Liver (tissue), 3 donors: ENCODE measurements around the gene TGM6.
A peak's percentile ranks its signal among the peaks of the same experiment; 100 is the strongest.

Source experiments
- CTCF ChIP-seq: fragments of 150-350 bp; IDR thresholded peaks from 2 replicates; pipeline ENCODE4 v1.5.1; 2017; ENCODE audit warnings: improper control_type of control experiment, low read depth, low read length; ENCODE audit not compliant: missing input control
- GABPA ChIP-seq, 2 donors: IDR thresholded peaks in 1 of 2; conservative IDR thresholded peaks in 1 of 2; 2 replicates each; pipeline ENCODE4 v1.6.1; 2016; ENCODE audit warnings: antibody characterized with exemption in 2 of 2, mild to moderate bottlenecking in 1 of 2, moderate library complexity in 1 of 2
- JUND ChIP-seq, 2 donors: IDR thresholded peaks; 2 replicates each; pipeline ENCODE4 v1.6.1; 2016; ENCODE audit warnings: antibody characterized with exemption in 2 of 2
- MAX ChIP-seq: IDR thresholded peaks from 2 replicates; pipeline ENCODE4 v1.6.1; 2016; ENCODE audit warnings: antibody characterized with exemption
- RAD21 ChIP-seq, 2 donors: IDR thresholded peaks; 2 replicates each; pipeline ENCODE4 v1.6.1; 2016; ENCODE audit warnings: antibody characterized with exemption in 2 of 2, mild to moderate bottlenecking in 2 of 2
- REST ChIP-seq: IDR thresholded peaks from 2 replicates; pipeline ENCODE4 v1.6.1; 2016; ENCODE audit warnings: antibody characterized with exemption, mild to moderate bottlenecking
- RXRA ChIP-seq, 2 donors: IDR thresholded peaks; 2 replicates each; pipeline ENCODE4 v1.6.1; 2017 to 2018; ENCODE audit warnings: antibody characterized with exemption in 2 of 2, mild to moderate bottlenecking in 1 of 2
- TAF1 ChIP-seq: conservative IDR thresholded peaks from 2 replicates; pipeline ENCODE4 v1.6.1; 2016; ENCODE audit warnings: antibody characterized with exemption, mild to moderate bottlenecking
- YY1 ChIP-seq: IDR thresholded peaks from 2 replicates; pipeline ENCODE4 v1.6.1; 2016; ENCODE audit warnings: antibody characterized with exemption, mild to moderate bottlenecking
- ZBTB33 ChIP-seq: IDR thresholded peaks from 2 replicates; pipeline ENCODE4 v1.6.1; 2016; ENCODE audit warnings: antibody characterized with exemption
- donor health status: healthy.
- donor health status: healthy.

GRCh38 chr20:2421247-2421646, 40.5 kb downstream of the TGM6 start:
- TF ChIP-seq CTCF (peak; percentile 18), MAX (no peak), GABPA (IDR thresholded peaks at IDR 0.05 in 1 of 2, conservative IDR thresholded peaks at IDR 0.05 in 1 of 2) (no peak), ZBTB33 (no peak), YY1 (no peak), RAD21 (IDR thresholded peaks at IDR 0.05) (peak in 1 of 2 donors; percentile 37), RXRA (IDR thresholded peaks at IDR 0.05) (no peak), JUND (IDR thresholded peaks at IDR 0.05) (no peak), TAF1 (no peak), REST (no peak)
